ENCODE results near the gene ZSCAN5A. TPM values are rescaled to one million over a fixed set of nuclear protein-coding genes. Genes with fewer than 3 reads are reported as not detected.
A peak's percentile ranks its signal among the peaks of the same experiment; 100 is the strongest.

Gene ZSCAN5A
- total and polyA plus RNA-seq, 4 donors = 5.5 to 17.4 (median 10.1) TPM

DNA sequence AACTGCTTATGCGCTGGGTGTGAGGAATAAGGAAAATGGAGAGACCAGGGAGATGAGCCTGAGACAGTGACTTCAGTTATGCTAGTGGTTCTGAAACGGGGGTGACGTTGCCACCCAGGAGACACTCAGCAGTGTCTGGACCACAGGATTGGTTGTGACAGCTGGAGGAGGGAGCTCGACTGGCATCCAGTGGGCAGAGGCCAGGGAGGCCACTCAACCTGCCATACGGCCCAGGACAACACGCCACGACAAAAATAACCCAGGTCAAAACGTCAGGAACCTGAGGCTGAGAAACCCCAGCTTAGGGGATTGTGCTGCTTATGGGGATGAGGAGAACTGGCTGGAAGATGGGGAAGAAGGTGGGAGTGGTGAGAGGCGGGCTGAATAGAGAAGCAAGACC, 10.4 kb downstream of the ZSCAN5A start:
- Histone ChIP-seq H3K27ac (ENCODE audit: low read depth in 1 of 2, low read length in 1 of 2) (no peak overlapping the region), H3K4me3 (no peak overlapping the region), H3K9me3 (ENCODE audit: control insufficient read depth in 4 of 4, insufficient read depth in 3 of 4, low read length in 3 of 4) (no peaks in the 10 kb centered on the region), H3K9ac (ENCODE audit: insufficient read depth in 1 of 2, low read length in 2 of 2) (no peak overlapping the region), H3K4me1 (ENCODE audit: control insufficient read depth in 5 of 5, insufficient read depth in 5 of 5, low read length in 5 of 5) (peaks cover 0 to 26% (median 5%) of the 10 kb centered on the region in 5 donors), H3K36me3 (ENCODE audit: control insufficient read depth in 4 of 4, insufficient read depth in 4 of 4, low read length in 4 of 4) (peaks cover 0 to 16% (median 9%) of the 10 kb centered on the region in 4 donors), H3K27me3 (ENCODE audit: control insufficient read depth in 3 of 3, insufficient read depth in 3 of 3, low read length in 2 of 3) (no peaks in the 10 kb centered on the region)
- DNase-seq = no peak
- 92 to 96% methylated on average over 9 of the region's 9 CpGs for WGBS, 2 donors
- ATAC-seq (ENCODE audit: insufficient read depth, low FRiP score) = no peak
- TF ChIP-seq, protein P1, sequence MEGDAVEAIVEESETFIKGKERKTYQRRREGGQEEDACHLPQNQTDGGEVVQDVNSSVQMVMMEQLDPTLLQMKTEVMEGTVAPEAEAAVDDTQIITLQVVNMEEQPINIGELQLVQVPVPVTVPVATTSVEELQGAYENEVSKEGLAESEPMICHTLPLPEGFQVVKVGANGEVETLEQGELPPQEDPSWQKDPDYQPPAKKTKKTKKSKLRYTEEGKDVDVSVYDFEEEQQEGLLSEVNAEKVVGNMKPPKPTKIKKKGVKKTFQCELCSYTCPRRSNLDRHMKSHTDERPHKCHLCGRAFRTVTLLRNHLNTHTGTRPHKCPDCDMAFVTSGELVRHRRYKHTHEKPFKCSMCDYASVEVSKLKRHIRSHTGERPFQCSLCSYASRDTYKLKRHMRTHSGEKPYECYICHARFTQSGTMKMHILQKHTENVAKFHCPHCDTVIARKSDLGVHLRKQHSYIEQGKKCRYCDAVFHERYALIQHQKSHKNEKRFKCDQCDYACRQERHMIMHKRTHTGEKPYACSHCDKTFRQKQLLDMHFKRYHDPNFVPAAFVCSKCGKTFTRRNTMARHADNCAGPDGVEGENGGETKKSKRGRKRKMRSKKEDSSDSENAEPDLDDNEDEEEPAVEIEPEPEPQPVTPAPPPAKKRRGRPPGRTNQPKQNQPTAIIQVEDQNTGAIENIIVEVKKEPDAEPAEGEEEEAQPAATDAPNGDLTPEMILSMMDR (IDR thresholded peaks at IDR 0.05; ENCODE audit: control extremely low read depth, extremely low read depth) = no peak

DNA sequence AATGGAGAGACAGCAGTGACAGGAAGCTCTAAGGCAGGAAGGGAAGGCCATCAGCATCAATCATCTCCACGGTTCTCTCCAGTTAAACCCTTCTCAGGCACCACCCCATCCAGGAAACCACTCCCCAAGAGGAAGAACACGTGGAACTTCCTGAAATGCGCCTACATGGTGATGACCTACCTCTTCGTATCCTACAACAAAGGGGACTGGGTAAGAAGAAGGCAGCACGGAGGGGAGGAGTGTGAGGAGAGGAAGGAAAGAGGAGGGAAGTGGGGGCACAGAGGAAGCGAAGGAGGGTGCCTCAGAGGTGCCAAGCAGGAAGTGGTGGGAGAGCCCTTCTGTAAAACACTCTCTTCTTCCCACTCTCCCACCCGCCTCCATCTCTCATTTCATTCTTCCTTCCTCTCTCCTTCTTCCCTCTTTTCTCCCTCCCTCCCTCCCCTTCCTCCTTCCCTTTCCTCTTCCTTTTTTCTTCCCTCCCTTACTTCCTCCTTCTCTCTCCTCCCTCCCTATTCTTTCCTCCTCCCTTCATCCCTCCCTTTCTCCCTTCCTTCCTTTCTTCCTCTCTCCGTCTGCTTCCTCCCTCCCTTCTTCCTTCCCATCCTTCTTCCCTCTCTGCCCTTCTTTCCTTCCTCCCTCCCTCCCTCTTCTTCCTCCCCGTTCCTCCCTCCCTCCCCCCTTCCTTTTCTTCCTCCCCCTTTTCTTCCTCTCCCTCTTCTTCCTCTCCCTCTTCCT, 12.6 kb downstream of the ZSCAN5A start:
- Histone ChIP-seq H3K27ac (ENCODE audit: low read depth in 1 of 2, low read length in 1 of 2) (peak overlapping the region in 1 of 2 donors; percentile 12), H3K4me1 (ENCODE audit: control insufficient read depth in 5 of 5, insufficient read depth in 5 of 5, low read length in 5 of 5) (peaks cover 0 to 16% (median under 1%) of the 10 kb centered on the region in 5 donors), H3K36me3 (ENCODE audit: control insufficient read depth in 4 of 4, insufficient read depth in 4 of 4, low read length in 4 of 4) (peaks cover 0 to 19% (median 10%) of the 10 kb centered on the region in 4 donors), H3K27me3 (ENCODE audit: control insufficient read depth in 3 of 3, insufficient read depth in 3 of 3, low read length in 2 of 3) (no peaks in the 10 kb centered on the region), H3K4me3 (no peak overlapping the region), H3K9me3 (ENCODE audit: control insufficient read depth in 4 of 4, insufficient read depth in 3 of 4, low read length in 3 of 4) (no peaks in the 10 kb centered on the region), H3K9ac (ENCODE audit: insufficient read depth in 1 of 2, low read length in 2 of 2) (no peak overlapping the region)
- WGBS, 2 donors = 18 to 49% methylated on average over 9 of the region's 9 CpGs
- no peak for ATAC-seq (ENCODE audit: insufficient read depth, low FRiP score)
- peak in 1 of 3 donors; percentile 42 for DNase-seq
- TF ChIP-seq, protein P1 (IDR thresholded peaks at IDR 0.05; ENCODE audit: control extremely low read depth, extremely low read depth) = no peak

DNA sequence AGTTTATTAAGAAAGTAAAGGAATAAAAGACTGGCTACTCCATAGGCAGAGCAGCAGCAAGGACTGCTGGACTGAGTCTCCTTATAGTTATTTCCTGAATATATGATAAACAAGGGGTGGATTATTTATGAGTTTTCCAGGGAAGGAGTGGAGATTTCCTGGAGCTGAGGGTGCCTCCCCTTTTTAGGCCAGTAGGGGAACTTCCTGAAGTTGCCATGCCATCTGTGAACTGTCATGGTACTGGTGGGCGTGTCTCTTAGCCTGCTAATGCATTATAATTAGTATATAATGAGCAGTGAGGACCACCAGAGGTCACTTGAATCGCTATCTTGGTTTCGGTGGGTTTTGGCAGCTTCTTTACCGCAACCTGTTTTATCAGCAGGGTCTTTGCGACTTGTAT, 13.5 kb downstream of the ZSCAN5A start:
- no peak for ATAC-seq (ENCODE audit: insufficient read depth, low FRiP score)
- H3K9me3 ChIP-seq (ENCODE audit: control insufficient read depth in 4 of 4, insufficient read depth in 3 of 4, low read length in 3 of 4) = no peaks in the 10 kb centered on the region
- 70 to 79% methylated on average over 5 of the region's 5 CpGs for WGBS, 2 donors

More for the DNA sequence above, 13.5 kb downstream of the ZSCAN5A start:
- TF ChIP-seq, protein P1 (IDR thresholded peaks at IDR 0.05; ENCODE audit: control extremely low read depth, extremely low read depth) = no peak
- no peak overlapping the region for H3K4me3 ChIP-seq
- H3K36me3 ChIP-seq (ENCODE audit: control insufficient read depth in 4 of 4, insufficient read depth in 4 of 4, low read length in 4 of 4) = peaks cover 0 to 19% (median 10%) of the 10 kb centered on the region in 4 donors
- H3K9ac ChIP-seq (ENCODE audit: insufficient read depth in 1 of 2, low read length in 2 of 2) = no peak overlapping the region
- peaks cover 0 to 16% (median 0%) of the 10 kb centered on the region in 5 donors for H3K4me1 ChIP-seq (ENCODE audit: control insufficient read depth in 5 of 5, insufficient read depth in 5 of 5, low read length in 5 of 5)
- peak; percentile 34 to 70 (median 61) for DNase-seq
- H3K27ac ChIP-seq (ENCODE audit: low read depth in 1 of 2, low read length in 1 of 2) = peak overlapping the region in 1 of 2 donors; percentile 12
- no peaks in the 10 kb centered on the region for H3K27me3 ChIP-seq (ENCODE audit: control insufficient read depth in 3 of 3, insufficient read depth in 3 of 3, low read length in 2 of 3)
